Fibroblast of lung (primary cell): ENCODE results near the gene METRNL.

Experiments used
- EZH2 ChIP-seq: IDR thresholded peaks from 2 replicates; pipeline ENCODE4 v1.5.1; 2012; ENCODE audit warnings: low read length, control low read depth, mild to moderate bottlenecking; ENCODE audit errors: missing control alignments
- TF ChIP-seq, protein P1 (sequence below), 2 donors: IDR thresholded peaks in 1 of 2; conservative IDR thresholded peaks in 1 of 2; 1 replicate in 1 of 2; 2 replicates in 1 of 2; pipeline ENCODE4 v1.5.1; 2011 to 2012; ENCODE audit warnings: low read length in 2 of 2, control low read depth in 1 of 2, inconsistent platforms in 1 of 2, low read depth in 1 of 2, mild to moderate bottlenecking in 1 of 2

DNA sequence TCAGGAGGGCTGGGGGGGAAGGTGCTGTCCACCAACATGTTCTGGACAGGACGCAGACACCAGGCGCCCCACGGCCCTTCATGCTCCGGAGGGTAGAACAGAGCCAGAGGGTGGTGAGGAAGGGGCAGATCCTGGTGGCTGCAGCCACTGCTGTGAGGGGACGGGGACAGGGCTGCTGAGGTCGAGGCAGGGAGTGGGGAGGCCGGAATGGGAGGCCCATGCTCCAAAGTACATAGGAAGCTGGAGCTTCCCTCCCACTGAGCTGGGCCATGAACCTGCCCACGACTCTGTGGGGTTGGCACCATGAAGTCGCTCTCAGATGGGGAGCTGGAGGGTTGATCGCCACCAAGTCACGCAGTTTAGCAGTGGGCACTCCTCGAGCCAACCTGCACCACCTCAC is 8.0 kb upstream of the METRNL start:
- TF ChIP-seq, protein P1, sequence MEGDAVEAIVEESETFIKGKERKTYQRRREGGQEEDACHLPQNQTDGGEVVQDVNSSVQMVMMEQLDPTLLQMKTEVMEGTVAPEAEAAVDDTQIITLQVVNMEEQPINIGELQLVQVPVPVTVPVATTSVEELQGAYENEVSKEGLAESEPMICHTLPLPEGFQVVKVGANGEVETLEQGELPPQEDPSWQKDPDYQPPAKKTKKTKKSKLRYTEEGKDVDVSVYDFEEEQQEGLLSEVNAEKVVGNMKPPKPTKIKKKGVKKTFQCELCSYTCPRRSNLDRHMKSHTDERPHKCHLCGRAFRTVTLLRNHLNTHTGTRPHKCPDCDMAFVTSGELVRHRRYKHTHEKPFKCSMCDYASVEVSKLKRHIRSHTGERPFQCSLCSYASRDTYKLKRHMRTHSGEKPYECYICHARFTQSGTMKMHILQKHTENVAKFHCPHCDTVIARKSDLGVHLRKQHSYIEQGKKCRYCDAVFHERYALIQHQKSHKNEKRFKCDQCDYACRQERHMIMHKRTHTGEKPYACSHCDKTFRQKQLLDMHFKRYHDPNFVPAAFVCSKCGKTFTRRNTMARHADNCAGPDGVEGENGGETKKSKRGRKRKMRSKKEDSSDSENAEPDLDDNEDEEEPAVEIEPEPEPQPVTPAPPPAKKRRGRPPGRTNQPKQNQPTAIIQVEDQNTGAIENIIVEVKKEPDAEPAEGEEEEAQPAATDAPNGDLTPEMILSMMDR (conservative IDR thresholded peaks at IDR 0.05 in 1 of 2, IDR thresholded peaks at IDR 0.05 in 1 of 2; ENCODE audit: low read depth in 1 of 2, low read length in 2 of 2): no peak
- no peak for TF ChIP-seq EZH2
